Effector memory CD4-positive, alpha-beta T cell (primary cell): ENCODE measurements around the gene FAM185A.
"Not testable (repeated sequence)": the region's sequence is repeated elsewhere in the genome, so short reads cannot be mapped to it uniquely, and the experiment has no call there.

Experiments
- DNase-seq, 3 donors: peaks; one replicate each; pipeline ENCODE4 v3.0.0-alpha.2; 2020
- H3K27ac ChIP-seq: 2 replicates; pipeline ENCODE4 v1.7.0; 2013; ENCODE audit warnings: mild to moderate bottlenecking, low read length, moderate library complexity; ENCODE audit not compliant: insufficient read depth, poor library complexity, severe bottlenecking
- H3K27me3 ChIP-seq: replicated peaks from 2 replicates; pipeline ENCODE4 v1.7.0; 2013; ENCODE audit warnings: mild to moderate bottlenecking, low read length; ENCODE audit not compliant: insufficient read depth, control insufficient read depth, poor library complexity, severe bottlenecking
- H3K36me3 ChIP-seq: 2 replicates; pipeline ENCODE4 v1.7.0; 2013; ENCODE audit warnings: mild to moderate bottlenecking, low read length, moderate library complexity; ENCODE audit not compliant: control insufficient read depth, insufficient read depth
- H3K4me1 ChIP-seq: 2 replicates; pipeline ENCODE4 v1.7.0; 2013; ENCODE audit warnings: low read length, mild to moderate bottlenecking; ENCODE audit not compliant: control insufficient read depth, insufficient read depth, poor library complexity, severe bottlenecking
- H3K4me3 ChIP-seq: 2 replicates; pipeline ENCODE4 v1.7.0; 2013; ENCODE audit warnings: low read length, low read depth, mild to moderate bottlenecking; ENCODE audit not compliant: insufficient read depth, poor library complexity, severe bottlenecking
- H3K9me3 ChIP-seq: 2 replicates; pipeline ENCODE4 v1.7.0; 2013; ENCODE audit warnings: mild to moderate bottlenecking, low read length, moderate library complexity; ENCODE audit not compliant: control insufficient read depth
- total RNA-seq, 3 donors: gene quantifications; one replicate each; lab custom pipeline; 2026; lab: John Stamatoyannopoulos, UW

The FAM185A gene
- 3.7 to 4.8 (median 4.0) reads per million in 3 donors for total RNA-seq

- peak within 1 kb of the TSS; percentile 68 for H3K4me3 ChIP-seq
- not testable (repeated sequence) for H3K4me1 ChIP-seq, H3K36me3 ChIP-seq, H3K9me3 ChIP-seq, H3K27me3 ChIP-seq
- H3K27ac ChIP-seq, result peak within 1 kb of the TSS; percentile 45
- DNase-seq, result peak; percentile 85 to 95 (median 94)
These were observed at the start of gene FAM185A for GRCh38 chr7:102748605-102749444. Gene FAM185A (plus strand): TSS chr7:102748999. CDS start chr7:102749208, 209 bp downstream.

DNA sequence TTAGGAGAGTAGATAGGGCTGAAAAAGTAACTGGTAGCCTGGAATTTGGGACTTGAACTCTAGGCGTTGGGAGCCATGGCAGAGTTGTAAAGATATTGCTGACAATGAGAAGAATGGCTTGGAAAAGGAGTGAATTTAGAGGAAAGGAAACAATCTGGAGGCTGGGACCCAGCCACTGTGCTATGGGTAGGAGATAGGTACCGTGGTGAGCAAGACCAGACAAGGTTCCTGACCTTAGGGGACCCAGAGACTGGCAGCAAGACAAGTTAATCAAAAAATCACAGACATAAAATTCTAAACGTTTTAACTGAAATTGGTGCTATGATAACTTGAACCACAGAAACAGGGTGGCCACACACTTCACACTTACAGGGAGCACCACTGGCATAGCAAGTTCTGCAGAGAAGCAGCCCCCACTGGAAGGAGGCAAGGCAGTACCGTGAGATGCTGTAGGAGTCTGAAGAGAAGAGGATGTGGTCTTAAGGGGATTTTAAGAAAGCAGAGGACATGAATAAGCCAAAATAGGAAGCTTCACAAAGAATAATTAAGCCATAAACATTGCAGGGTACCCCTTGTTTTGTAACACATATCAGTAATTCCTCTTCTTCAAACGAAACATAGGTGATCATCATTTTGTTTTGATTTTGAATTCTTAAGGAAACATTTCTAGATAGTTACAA lies 35.6 kb upstream of the FAM185A start:
- not testable (repeated sequence) for H3K4me1 ChIP-seq, H3K27ac ChIP-seq, H3K4me3 ChIP-seq, H3K36me3 ChIP-seq, H3K27me3 ChIP-seq, DNase-seq, H3K9me3 ChIP-seq

DNA sequence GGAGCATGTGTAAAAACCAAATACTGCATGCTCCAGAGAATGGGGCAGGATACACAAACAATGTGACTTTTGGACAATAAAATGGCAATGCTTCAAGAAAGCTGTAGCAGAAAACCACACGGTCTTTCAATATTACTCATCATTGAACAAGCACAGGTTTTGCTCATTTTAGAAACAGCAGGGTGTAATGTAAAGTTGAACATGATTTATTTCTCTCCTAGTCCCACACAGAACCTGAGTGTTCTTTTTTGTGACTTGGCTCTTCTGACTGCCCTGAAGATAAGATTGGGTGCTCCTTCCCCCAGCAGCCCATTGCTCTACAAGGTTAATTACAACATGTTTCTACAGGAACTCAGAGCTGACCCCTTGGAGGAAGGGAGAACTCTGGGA lies 35.1 kb upstream of the FAM185A start:
- H3K27ac ChIP-seq, DNase-seq, H3K9me3 ChIP-seq, H3K4me3 ChIP-seq, H3K36me3 ChIP-seq, H3K27me3 ChIP-seq, H3K4me1 ChIP-seq: not testable (repeated sequence)

DNA sequence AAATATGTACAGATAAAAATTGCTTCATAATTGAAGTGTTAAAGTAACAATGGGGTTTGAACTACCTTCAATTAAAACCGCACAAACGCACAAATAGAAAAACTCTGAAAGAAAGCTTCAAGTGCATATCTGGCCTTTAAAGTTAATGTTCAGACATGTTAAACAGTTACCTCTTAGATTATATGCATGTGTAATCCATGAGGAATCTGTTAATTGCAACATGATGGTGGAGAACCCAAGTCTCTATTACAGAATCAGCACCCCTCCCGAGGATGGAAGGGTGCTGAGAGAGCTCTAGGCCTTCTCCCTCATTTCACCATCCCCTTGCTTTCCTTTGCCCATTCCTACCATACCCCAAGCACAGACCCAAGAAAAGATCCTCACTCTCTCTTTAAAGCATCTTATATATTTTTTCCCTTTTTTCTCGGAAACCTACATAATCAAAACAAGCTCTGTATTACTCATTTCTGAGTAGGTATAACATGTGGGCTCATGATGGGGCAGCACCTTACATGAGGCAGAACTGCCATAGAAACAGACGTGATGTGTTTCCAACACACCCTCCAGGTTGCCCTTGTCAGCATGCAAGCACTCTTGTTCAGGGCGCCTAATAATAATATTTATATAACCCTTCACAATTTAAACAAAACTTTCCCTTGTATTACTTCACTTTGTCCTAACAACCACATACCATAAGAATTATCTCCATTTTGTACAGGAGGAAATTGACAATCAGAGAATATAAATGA lies 33.9 kb upstream of the FAM185A start:
- H3K9me3 ChIP-seq, H3K4me3 ChIP-seq, H3K27ac ChIP-seq, DNase-seq, H3K36me3 ChIP-seq, H3K27me3 ChIP-seq, H3K4me1 ChIP-seq: not testable (repeated sequence)

DNA sequence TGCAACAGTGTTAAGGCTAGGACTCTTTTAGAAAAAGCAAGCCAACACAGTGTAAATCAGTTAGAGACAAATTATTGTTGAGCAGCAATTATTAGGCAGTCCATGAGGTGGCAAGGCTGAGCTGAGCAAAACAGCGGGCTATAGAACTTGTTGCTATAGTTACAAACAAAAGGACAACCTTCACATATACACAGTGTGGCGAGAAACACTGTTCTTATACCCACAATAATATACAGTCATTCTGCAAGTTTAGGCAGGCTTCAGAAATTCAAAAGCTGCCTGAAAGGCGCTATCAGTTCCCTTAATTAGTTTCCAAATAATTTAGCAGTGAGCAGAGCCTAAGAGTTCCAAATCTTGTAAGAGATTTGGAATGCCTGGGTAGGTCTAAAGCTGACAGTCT lies 33.1 kb upstream of the FAM185A start:
- not testable (repeated sequence) for H3K4me3 ChIP-seq, H3K36me3 ChIP-seq, H3K27me3 ChIP-seq, H3K4me1 ChIP-seq, H3K27ac ChIP-seq, DNase-seq, H3K9me3 ChIP-seq

GRCh38 chr7:102718491-102718890 lies 30.3 kb upstream of the FAM185A start:
- H3K9me3 ChIP-seq, H3K27me3 ChIP-seq, H3K4me1 ChIP-seq, H3K4me3 ChIP-seq, H3K27ac ChIP-seq, H3K36me3 ChIP-seq, DNase-seq: not testable (repeated sequence)

GRCh38 chr7:102726170-102726569 lies 22.6 kb upstream of the FAM185A start:
- H3K27me3 ChIP-seq, H3K4me1 ChIP-seq, DNase-seq, H3K4me3 ChIP-seq, H3K36me3 ChIP-seq, H3K9me3 ChIP-seq, H3K27ac ChIP-seq: not testable (repeated sequence)

- not testable (repeated sequence) for H3K27me3 ChIP-seq, H3K27ac ChIP-seq, H3K36me3 ChIP-seq, H3K9me3 ChIP-seq, DNase-seq, H3K4me1 ChIP-seq, H3K4me3 ChIP-seq
These were observed 19.1 kb upstream of the FAM185A start for GRCh38 chr7:102729670-102730069.

DNA sequence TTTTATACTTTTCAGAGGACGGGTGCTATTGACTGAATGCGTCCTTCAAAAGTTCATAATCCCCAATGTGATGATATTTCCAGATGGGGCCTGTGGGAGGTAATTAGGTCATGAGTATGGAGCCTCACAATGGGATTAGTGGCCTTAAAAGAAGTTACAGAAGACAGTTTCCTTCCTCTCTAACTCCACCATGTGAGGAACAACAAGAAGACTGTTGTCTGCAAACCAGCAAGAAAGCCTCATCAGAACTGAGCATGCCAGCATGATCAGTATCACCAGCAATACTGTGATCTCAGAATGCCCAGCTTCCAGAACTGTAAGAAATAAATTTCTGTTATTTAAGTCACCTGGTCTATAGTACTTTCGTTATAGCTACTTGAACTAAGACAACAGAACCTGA lies 18.4 kb upstream of the FAM185A start:
- H3K36me3 ChIP-seq, DNase-seq, H3K4me1 ChIP-seq, H3K4me3 ChIP-seq, H3K27me3 ChIP-seq, H3K27ac ChIP-seq, H3K9me3 ChIP-seq: not testable (repeated sequence)
